Activated naive CD4-positive, alpha-beta T cell treated with Interleukin-2 at 50 U/mL for 16 hours (primary cell): Measurements from ENCODE around the gene PLEKHG4.

Experiments
- DNase-seq: peaks from one replicate; pipeline ENCODE4 v3.0.0-alpha.2; 2020

PLEKHG4 gene

GRCh38 chr16:67336648-67337047, 57.3 kb downstream of the PLEKHG4 start:
- no peak for DNase-seq
